Measurements from ENCODE around the gene EXOC6B. TPM values are rescaled to one million over a fixed set of nuclear protein-coding genes. Genes with fewer than 3 reads are reported as not detected.

EXOC6B gene
- total RNA-seq, 1 donor from 2014 or later = 33.0 TPM

- no peaks in the 10 kb centered on the region for H3K9me3 ChIP-seq
Measured at GRCh38 chr2:72698300-72698699, 127.5 kb downstream of the EXOC6B start.

DNA sequence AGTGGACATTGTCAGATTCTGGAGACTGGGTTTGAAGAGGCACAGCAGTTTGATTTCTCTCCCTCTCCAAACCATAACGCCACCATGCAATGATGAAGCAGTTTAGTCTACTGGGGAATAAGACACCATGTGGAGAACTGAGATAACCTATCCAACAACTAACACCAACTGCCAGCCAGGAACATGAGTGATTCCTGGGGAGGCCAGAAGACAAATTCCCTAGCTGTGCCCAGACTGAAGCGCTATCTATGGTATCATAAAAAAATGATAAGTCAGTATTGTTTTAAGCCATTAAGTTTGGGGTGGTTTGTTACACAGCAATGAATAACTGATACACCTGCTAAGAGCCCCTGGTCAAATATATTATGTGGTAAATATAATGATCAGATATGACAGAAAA lies 129.3 kb downstream of the EXOC6B start:
- ATAC-seq (no peak), DNase-seq (no peak)
- no peaks in the 10 kb centered on the region for H3K9me3 ChIP-seq
- H3K4me3 ChIP-seq = no peak overlapping the region
- H3K27me3 ChIP-seq (ENCODE audit: low read depth) = no peaks in the 10 kb centered on the region
- H3K27ac ChIP-seq = no peak overlapping the region
- no peak for TF ChIP-seq CTCF (IDR thresholded peaks at IDR 0.05)
- H3K4me1 ChIP-seq = peaks cover 22% of the 10 kb centered on the region
- no peaks in the 10 kb centered on the region for H3K36me3 ChIP-seq
- intact Hi-C loops (cut with DNase I) = no loop called here

More at GRCh38 chr2:72698300-72698699, 127.5 kb downstream of the EXOC6B start:
- Histone ChIP-seq H3K27me3 (ENCODE audit: low read depth) (no peaks in the 10 kb centered on the region), H3K27ac (no peak overlapping the region), H3K4me3 (no peak overlapping the region), H3K4me1 (peaks cover 22% of the 10 kb centered on the region), H3K36me3 (no peaks in the 10 kb centered on the region)
- ATAC-seq (no peak), DNase-seq (no peak)
- intact Hi-C loops (cut with DNase I) = no loop called here
- TF ChIP-seq CTCF (IDR thresholded peaks at IDR 0.05) = no peak

DNA sequence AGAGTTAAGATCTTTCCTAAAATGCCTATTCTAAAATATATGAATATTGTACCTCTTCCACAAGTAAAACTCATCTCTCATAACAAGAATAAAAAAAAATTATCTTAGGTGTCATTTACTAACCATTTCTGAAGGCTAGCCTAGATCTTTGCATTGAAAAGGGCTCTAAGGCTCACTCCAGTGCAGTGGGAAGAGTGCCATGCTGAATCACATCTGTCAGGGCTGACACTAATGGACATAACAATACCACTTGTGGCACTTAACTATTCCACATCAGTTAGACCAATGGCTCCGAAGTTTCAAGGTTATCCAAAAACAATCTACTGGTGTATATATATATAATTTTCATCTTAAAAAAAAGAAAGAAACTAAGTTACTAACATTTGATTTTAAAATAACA lies 130.2 kb downstream of the EXOC6B start:
- Histone ChIP-seq H3K27ac (no peak overlapping the region), H3K4me3 (no peak overlapping the region), H3K9me3 (no peaks in the 10 kb centered on the region), H3K27me3 (ENCODE audit: low read depth) (no peaks in the 10 kb centered on the region), H3K4me1 (peaks cover 22% of the 10 kb centered on the region), H3K36me3 (no peaks in the 10 kb centered on the region)
- intact Hi-C loops (cut with DNase I) = no loop called here
- ATAC-seq = no peak
- DNase-seq = no peak
- TF ChIP-seq CTCF (IDR thresholded peaks at IDR 0.05) = no peak

GRCh38 chr2:72694715-72695496 lies 130.9 kb downstream of the EXOC6B start:
- no peaks in the 10 kb centered on the region for H3K36me3 ChIP-seq
- no peak for TF ChIP-seq CTCF (IDR thresholded peaks at IDR 0.05)
- H3K27me3 ChIP-seq (ENCODE audit: low read depth) = no peaks in the 10 kb centered on the region
- no peaks in the 10 kb centered on the region for H3K9me3 ChIP-seq
- H3K27ac ChIP-seq = no peak overlapping the region
- ATAC-seq (peak; percentile 29 to 30), DNase-seq (no peak)
- peaks cover 22% of the 10 kb centered on the region for H3K4me1 ChIP-seq
- intact Hi-C loops (cut with DNase I) = no loop called here
- no peak overlapping the region for H3K4me3 ChIP-seq

DNA sequence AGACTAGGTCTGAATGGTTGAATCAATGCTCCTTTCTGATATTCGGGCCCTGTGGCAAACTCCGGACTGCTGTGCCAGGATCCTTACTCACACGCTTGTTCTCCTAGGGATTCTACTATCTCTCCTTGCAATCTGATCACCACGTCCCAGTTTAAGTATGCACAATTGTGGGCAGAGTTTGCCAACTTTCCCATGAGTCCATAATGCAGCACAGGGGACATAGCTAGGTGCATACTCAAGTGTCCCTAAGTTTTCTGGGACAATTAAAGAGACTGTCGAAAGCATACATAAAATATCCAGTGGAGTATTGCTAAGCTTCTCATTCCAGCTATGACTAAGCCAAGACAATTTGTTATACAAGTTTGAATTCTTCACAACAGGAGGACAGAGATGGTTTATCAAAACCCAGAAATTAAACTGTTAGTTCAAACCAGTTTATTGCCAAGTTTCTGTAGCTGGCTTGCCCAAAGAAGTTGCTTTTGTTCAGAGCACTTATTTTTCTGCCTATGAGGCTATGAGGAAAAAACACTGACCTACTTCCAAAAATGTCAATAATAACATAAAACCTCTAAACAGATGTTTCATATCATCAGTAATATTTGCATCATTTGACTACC lies 136.1 kb downstream of the EXOC6B start:
- Histone ChIP-seq H3K4me1 (peaks cover 11% of the 10 kb centered on the region), H3K9me3 (no peaks in the 10 kb centered on the region), H3K36me3 (no peaks in the 10 kb centered on the region), H3K27me3 (ENCODE audit: low read depth) (no peaks in the 10 kb centered on the region), H3K4me3 (no peak overlapping the region), H3K27ac (no peak overlapping the region)
- DNase-seq (no peak), ATAC-seq (no peak)
- intact Hi-C loops (cut with DNase I) = no loop called here
- TF ChIP-seq CTCF (IDR thresholded peaks at IDR 0.05) = no peak

Data from lower lobe of right lung (tissue), 2 donors.